B cell (primary cell): ENCODE measurements around the gene WTIP. TPM values are rescaled to one million over a fixed set of nuclear protein-coding genes. Genes with fewer than 3 reads are reported as not detected.

ENCODE experiments used
- ATAC-seq: fragments of 200-7000 bp; cut with Tn5 transposase; one replicate; pipeline ENCODE4 v1.10.0; 2021; ENCODE audit warnings: low read depth, mild to moderate bottlenecking, moderate number of reproducible peaks, moderate library complexity
- CTCF ChIA-PET: fragments of 350-600 bp; sonication (Branson Sonifier 250); formaldehyde crosslinking; loops from one replicate; lab custom pipeline; 2021; ENCODE audit warnings: antibody characterized with exemption, inconsistent platforms; lab: Charles Lee
- POLR2A ChIA-PET: fragments of 350-600 bp; sonication (Branson Sonifier 250); formaldehyde crosslinking; loops from one replicate; lab custom pipeline; 2021; ENCODE audit warnings: antibody characterized with exemption; lab: Charles Lee
- DNase-seq: peaks from one replicate; pipeline ENCODE4 v3.0.0; 2013
- H2AFZ ChIP-seq: 2 replicates; pipeline ENCODE4 v1.6.1; 2012; ENCODE audit warnings: mild to moderate bottlenecking, low read depth, low read length; ENCODE audit not compliant: insufficient read depth, poor library complexity, severe bottlenecking
- H3K27ac ChIP-seq, 2 donors: 1 replicate in 1 of 2; 2 replicates in 1 of 2; pipeline ENCODE4 v1.5.1; 2012 to 2013; ENCODE audit warnings: low read length in 2 of 2, mild to moderate bottlenecking in 2 of 2, moderate library complexity in 1 of 2
- H3K27me3 ChIP-seq, 4 experiments: fragments of 200-600 bp in 1 of 4; sonication (generic) in 1 of 4; replicated peaks in 1 of 4; 1 replicate in 2 of 4; 2 replicates in 2 of 4; pipeline versions ENCODE4 v1.6.1 to v1.7.0; 2013 to 2016; ENCODE audit warnings: low read length in 3 of 4, mild to moderate bottlenecking in 2 of 4, mixed read lengths in 1 of 4, moderate library complexity in 1 of 4; ENCODE audit not compliant: insufficient read depth in 4 of 4, control insufficient read depth in 3 of 4; ENCODE audit errors: control extremely low read depth in 1 of 4
- H3K36me3 ChIP-seq, 2 experiments: replicated peaks in 1 of 2; 1 replicate in 1 of 2; 2 replicates in 1 of 2; pipeline versions ENCODE4 v1.6.1 to v1.7.1; 2013; ENCODE audit warnings: low read length in 1 of 2; ENCODE audit not compliant: insufficient read depth in 2 of 2, control insufficient read depth in 1 of 2; ENCODE audit errors: control extremely low read depth in 1 of 2, extremely low read depth in 1 of 2
- H3K4me1 ChIP-seq, 2 donors: fragments of 200-600 bp in 1 of 2; sonication (generic) in 1 of 2; 1 replicate in 1 of 2; 2 replicates in 1 of 2; pipeline versions ENCODE4 v1.5.1 to v1.6.1; 2013 to 2017; ENCODE audit warnings: low read length in 2 of 2; ENCODE audit not compliant: control insufficient read depth in 2 of 2, insufficient read depth in 2 of 2
- H3K4me2 ChIP-seq: replicated peaks from 2 replicates; pipeline ENCODE3; 2012; ENCODE audit warnings: mild to moderate bottlenecking, low read depth, low read length; ENCODE audit not compliant: poor library complexity, severe bottlenecking
- H3K4me3 ChIP-seq, 5 experiments: fragments of 200-600 bp in 1 of 5; sonication (generic) in 1 of 5; 1 replicate in 3 of 5; 2 replicates in 2 of 5; pipeline versions ENCODE4 v1.5.1 to v1.7.0; 2011 to 2016; ENCODE audit warnings: low read length in 4 of 5, mild to moderate bottlenecking in 4 of 5, low read depth in 2 of 5, control low read depth in 1 of 5, moderate library complexity in 1 of 5; ENCODE audit not compliant: insufficient read depth in 1 of 5; ENCODE audit errors: control extremely low read depth in 1 of 5, extremely low read depth in 1 of 5
- H3K79me2 ChIP-seq: fragments of 200-600 bp; sonication (generic); one replicate; pipeline ENCODE4 v1.6.0; 2016; ENCODE audit warnings: low read length; ENCODE audit not compliant: control insufficient read depth, insufficient read depth
- H3K9ac ChIP-seq: fragments of 200-600 bp; sonication (generic); 2 replicates; pipeline ENCODE4 v1.6.1; 2017; ENCODE audit warnings: mild to moderate bottlenecking, low read length, moderate library complexity
- H3K9me3 ChIP-seq, 3 donors: one replicate each; pipeline versions ENCODE4 v1.6.1 to v1.7.1; 2013; ENCODE audit warnings: low read length in 2 of 3; ENCODE audit not compliant: control insufficient read depth in 2 of 3, insufficient read depth in 1 of 3; ENCODE audit errors: control extremely low read depth in 1 of 3
- H4K20me1 ChIP-seq: 2 replicates; pipeline ENCODE4 v1.6.0; 2012; ENCODE audit warnings: mild to moderate bottlenecking, low read length; ENCODE audit not compliant: insufficient read depth, control insufficient read depth, poor library complexity, severe bottlenecking
- H3K27ac Mint-ChIP-seq: one replicate; pipeline ENCODE4 v1.8.0; 2021; ENCODE audit warnings: mixed read lengths
- H3K27me3 Mint-ChIP-seq: one replicate; pipeline ENCODE4 v1.8.0; 2021; ENCODE audit warnings: mixed read lengths
- H3K4me1 Mint-ChIP-seq: one replicate; pipeline ENCODE4 v1.8.0; 2021; ENCODE audit warnings: mixed read lengths
- H3K4me3 Mint-ChIP-seq: one replicate; pipeline ENCODE4 v1.8.0; 2021; ENCODE audit warnings: mixed read lengths
- H3K9me3 Mint-ChIP-seq: one replicate; pipeline ENCODE4 v1.8.0; 2022; ENCODE audit warnings: mixed read lengths; ENCODE audit not compliant: insufficient read depth
- EZH2 ChIP-seq: IDR thresholded peaks from 2 replicates; pipeline ENCODE4 v1.6.1; 2012; ENCODE audit warnings: borderline replicate concordance, low read depth, mild to moderate bottlenecking, moderate library complexity, low read length; ENCODE audit not compliant: insufficient read depth, poor library complexity, severe bottlenecking
- WGBS: methylation state at CpG from one replicate; pipeline ENCODE4 v1.1.5; 2013; ENCODE audit warnings: missing lambda C conversion rate; ENCODE audit not compliant: insufficient coverage; 5-methylcytosine and 5-hydroxymethylcytosine counted together
- intact Hi-C: fragments of 100-400 bp; cut with micrococcal nuclease; formaldehyde crosslinking; loops from one replicate; pipeline ENCODE4 v1.10.0; 2022
- polyA plus RNA-seq: library from polyadenylated mRNA; depleted of rRNA; stranded (reverse); fragments of >200 nt; gene quantifications from 2 replicates; pipeline ENCODE4 v1.2.3, GENCODE V29; 2012
- total RNA-seq, 2 donors: library from RNA; stranded (reverse); fragments of 120-200 nt in 1 of 2; gene quantifications; 1 replicate in 1 of 2; 2 replicates in 1 of 2; pipeline versions ENCODE4 v1.2.3 to v1.2.4, GENCODE V29; 2013 to 2022
- TF ChIP-seq, protein P1 (sequence below): fragments of 200-600 bp; IDR thresholded peaks from one replicate; pipeline ENCODE4 v1.8.0; 2022; ENCODE audit warnings: antibody characterized with exemption, mild to moderate bottlenecking

WTIP gene
- total and polyA plus RNA-seq, 2 donors (not counting 1 experiment from before 2014, with no cell fraction given), result 0.18 to 0.30 TPM

DNA sequence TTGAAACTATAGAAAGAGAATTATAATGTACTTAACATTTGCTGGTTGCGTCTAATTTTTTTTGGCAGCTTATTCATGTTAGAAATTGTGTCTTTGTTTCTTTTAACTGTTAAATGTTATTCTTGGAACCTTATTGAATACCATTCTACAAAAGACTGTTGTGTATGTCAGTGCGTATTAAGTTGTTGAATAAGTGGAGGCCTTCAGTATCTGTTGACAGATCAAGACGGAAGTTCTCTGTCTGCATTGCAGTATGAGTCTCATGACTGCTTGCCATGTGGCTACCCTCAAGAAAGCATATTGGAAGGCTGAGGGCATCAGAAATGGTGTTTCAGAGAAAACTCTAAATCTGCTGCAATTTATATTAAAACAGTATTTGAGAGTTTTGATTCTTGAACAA is 44.8 kb upstream of the WTIP start:
- H3K79me2 ChIP-seq, result peaks cover 47% of the 10 kb centered on the region
- H3K9ac ChIP-seq, result no peak overlapping the region
- Mint-ChIP-seq H3K27me3 (no peaks in the 10 kb centered on the region), H3K27ac (no peak overlapping the region), H3K4me3 (no peak overlapping the region), H3K9me3 (no peaks in the 10 kb centered on the region), H3K4me1 (peaks cover 6% of the 10 kb centered on the region)
- no peak overlapping the region for H3K4me3 ChIP-seq
- H4K20me1 ChIP-seq, result peaks cover 62% of the 10 kb centered on the region
- no peaks in the 10 kb centered on the region for H3K9me3 ChIP-seq
- peaks cover 0 to 67% of the 10 kb centered on the region in 2 experiments for H3K36me3 ChIP-seq
- H3K27me3 ChIP-seq, result no peaks in the 10 kb centered on the region
- intact Hi-C loops, result no loop called here
- WGBS, result 100% methylated on average over 2 of the region's 3 CpGs
- no peak for TF ChIP-seq EZH2
- TF ChIP-seq, protein P1, sequence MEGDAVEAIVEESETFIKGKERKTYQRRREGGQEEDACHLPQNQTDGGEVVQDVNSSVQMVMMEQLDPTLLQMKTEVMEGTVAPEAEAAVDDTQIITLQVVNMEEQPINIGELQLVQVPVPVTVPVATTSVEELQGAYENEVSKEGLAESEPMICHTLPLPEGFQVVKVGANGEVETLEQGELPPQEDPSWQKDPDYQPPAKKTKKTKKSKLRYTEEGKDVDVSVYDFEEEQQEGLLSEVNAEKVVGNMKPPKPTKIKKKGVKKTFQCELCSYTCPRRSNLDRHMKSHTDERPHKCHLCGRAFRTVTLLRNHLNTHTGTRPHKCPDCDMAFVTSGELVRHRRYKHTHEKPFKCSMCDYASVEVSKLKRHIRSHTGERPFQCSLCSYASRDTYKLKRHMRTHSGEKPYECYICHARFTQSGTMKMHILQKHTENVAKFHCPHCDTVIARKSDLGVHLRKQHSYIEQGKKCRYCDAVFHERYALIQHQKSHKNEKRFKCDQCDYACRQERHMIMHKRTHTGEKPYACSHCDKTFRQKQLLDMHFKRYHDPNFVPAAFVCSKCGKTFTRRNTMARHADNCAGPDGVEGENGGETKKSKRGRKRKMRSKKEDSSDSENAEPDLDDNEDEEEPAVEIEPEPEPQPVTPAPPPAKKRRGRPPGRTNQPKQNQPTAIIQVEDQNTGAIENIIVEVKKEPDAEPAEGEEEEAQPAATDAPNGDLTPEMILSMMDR, result no peak
- ATAC-seq, result no peak
- no peaks in the 10 kb centered on the region for H3K4me1 ChIP-seq
- POLR2A ChIA-PET, result no interaction called here
- no peak overlapping the region for H3K27ac ChIP-seq
- no peak overlapping the region for H3K4me2 ChIP-seq
- CTCF ChIA-PET, result no interaction called here
- no peak for DNase-seq
- H2AFZ ChIP-seq, result no peak overlapping the region

DNA sequence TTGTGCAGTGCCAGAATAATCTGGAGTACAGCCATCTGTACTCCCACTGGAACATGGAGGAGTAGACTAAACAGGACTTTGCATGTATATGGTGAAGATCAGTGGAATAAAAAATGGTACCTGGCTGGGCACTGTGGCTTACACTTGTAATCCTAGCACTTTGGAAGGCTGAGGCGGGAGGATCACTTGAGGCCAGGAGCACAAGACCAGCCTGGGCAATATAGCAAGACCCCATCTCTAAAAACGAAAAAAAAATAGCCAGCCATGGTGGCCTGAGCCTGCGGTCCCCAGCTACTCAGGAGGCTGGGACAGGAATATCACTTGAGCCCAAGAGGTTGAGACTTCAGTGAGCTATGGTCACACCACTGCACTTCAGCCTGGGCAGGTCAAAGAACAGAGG is 33.4 kb upstream of the WTIP start:
- ChIA-PET POLR2A (no interaction called here), CTCF (no interaction called here)
- DNase-seq, result no peak
- Mint-ChIP-seq H3K9me3 (no peaks in the 10 kb centered on the region), H3K4me1 (no peaks in the 10 kb centered on the region), H3K27ac (no peak overlapping the region), H3K27me3 (no peaks in the 10 kb centered on the region), H3K4me3 (no peak overlapping the region)
- no peaks in the 10 kb centered on the region for H3K79me2 ChIP-seq
- no peak for TF ChIP-seq EZH2
- TF ChIP-seq, protein P1, result no peak
- H3K4me3 ChIP-seq, result no peak overlapping the region
- WGBS, result 94% methylated on average over 3 of the region's 3 CpGs
- intact Hi-C loops, result no loop called here
- H3K9me3 ChIP-seq, result no peaks in the 10 kb centered on the region
- no peaks in the 10 kb centered on the region for H3K4me1 ChIP-seq
- peaks cover 22 to 74% of the 10 kb centered on the region in 2 experiments for H3K36me3 ChIP-seq
- H3K27ac ChIP-seq, result no peak overlapping the region
- no peak overlapping the region for H3K4me2 ChIP-seq
- no peak for ATAC-seq
- H3K9ac ChIP-seq, result no peak overlapping the region
- no peaks in the 10 kb centered on the region for H3K27me3 ChIP-seq
- H4K20me1 ChIP-seq, result no peaks in the 10 kb centered on the region
- H2AFZ ChIP-seq, result no peak overlapping the region
